Islet precursor cell (in vitro differentiated cells): Measurements from ENCODE around the gene TRPC3.
"Not testable (repeated sequence)": the region's sequence is repeated elsewhere in the genome, so short reads cannot be mapped to it uniquely, and the experiment has no call there.

Source experiments
- DNase-seq: peaks from one replicate; pipeline ENCODE4 v3.0.0-alpha.2; 2018

TRPC3 gene

DNA sequence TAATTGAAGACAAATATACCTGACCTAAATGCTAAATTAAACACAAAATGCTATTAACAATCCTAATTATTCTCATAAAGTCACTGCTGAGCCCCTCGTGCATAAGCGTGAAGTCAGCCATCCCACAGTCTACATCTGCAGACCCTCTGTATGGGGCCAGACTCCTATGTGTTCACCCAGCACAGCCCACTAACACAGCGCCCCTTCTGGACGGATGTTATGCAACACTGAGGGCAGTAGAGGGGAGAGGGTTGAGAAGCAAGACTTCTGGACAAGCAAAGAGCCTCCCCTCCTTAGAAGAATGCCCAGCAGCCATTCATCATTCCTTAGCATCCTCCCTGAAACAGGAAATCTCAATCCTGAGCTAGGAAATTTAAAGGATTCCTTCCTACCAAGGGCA, 7.9 kb downstream of the TRPC3 start:
- DNase-seq = peak; percentile 80

DNA sequence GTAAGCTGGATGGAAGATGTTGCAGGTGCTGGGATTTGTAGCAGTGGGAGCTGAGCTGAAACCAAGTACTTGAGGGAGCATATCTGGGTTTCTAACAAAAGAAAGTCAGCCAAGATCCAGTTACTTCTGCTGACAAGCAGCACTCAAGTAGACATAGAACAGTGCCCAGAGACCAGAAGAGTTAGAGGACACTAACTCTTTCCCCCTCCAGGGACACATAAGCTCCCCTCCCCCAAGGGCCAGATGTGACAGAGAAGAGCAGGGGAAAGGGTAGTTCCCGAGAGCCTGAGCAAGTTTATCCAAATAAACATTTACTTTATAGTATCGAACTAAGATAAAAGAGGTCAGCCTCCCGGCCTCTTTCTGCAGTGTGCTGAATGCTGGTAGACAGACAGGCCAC, 12.2 kb downstream of the TRPC3 start:
- no peak for DNase-seq

DNA sequence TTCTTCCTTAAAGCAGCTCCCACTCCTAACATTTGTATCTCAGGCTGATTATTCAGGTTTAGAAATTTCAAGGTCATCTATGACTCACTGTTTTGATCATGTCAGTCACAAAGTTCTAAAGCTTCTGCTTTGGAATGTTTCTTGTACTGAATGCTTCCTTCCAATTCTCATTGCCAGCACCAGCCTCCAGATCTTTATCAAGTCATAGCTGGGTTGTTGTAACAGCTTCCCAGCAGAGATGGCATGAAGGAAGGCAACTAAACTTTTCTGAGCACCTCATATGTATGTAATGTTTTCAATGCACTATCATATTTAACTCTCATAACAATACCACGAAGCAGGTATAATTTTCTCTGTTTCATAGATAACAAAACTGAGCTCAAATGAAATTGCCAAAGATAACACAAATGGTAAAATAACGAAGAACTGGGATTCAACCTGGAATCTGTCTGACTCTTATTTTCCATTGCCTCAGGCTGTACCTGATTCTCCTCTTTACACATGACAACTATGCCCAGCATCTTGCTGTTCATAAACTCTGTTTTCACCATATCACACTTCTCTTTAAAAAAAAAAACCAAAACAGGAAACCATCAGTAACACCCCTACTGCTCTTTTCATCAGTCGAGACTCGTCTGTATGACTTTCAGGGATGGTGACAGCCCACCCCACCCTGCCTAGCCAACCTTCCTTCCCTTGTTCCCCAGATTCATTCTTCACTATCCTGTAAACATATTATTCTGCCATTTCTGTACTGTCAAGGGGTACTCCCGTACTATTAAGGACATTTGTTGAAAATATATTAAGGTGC, 13.4 kb downstream of the TRPC3 start:
- peak; percentile 57 for DNase-seq

DNA sequence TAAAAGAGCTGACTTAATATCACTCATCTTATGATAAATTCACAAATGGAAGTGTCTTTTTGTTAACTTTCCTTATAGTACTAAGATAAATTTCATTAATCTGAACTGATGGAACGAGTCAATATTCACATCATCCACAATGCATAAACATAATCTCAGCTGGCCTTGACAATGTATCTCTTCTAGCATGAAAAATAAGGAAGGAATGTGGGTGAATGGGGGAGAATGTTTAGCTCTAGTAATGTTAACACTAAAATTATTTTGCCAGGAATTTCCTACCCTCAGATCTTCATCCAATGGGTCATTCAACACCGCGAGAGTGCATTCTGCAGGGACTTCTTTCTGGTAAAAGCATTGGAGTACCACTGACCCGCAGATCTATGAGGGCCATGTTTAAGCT, 15.8 kb downstream of the TRPC3 start:
- DNase-seq = no peak

DNA sequence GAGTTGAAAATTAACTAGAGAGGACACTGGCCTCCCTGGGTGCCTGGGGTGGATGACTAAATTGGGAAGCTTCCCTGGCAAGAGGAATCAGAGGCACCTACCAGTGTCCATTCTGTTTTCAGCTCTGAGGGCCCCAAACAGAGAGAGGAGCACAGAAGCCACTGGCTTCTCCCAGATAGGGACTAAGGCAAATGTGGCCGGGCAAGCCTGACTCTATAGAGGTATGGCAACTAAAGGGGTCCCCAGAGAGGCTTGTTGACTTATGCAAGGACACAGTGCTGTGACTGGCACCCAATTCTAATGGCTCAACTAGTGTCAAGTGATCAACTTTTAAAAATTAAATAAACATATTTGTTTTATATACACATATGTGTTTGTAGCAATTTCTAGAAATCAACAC, 17.2 kb downstream of the TRPC3 start:
- DNase-seq = no peak

DNA sequence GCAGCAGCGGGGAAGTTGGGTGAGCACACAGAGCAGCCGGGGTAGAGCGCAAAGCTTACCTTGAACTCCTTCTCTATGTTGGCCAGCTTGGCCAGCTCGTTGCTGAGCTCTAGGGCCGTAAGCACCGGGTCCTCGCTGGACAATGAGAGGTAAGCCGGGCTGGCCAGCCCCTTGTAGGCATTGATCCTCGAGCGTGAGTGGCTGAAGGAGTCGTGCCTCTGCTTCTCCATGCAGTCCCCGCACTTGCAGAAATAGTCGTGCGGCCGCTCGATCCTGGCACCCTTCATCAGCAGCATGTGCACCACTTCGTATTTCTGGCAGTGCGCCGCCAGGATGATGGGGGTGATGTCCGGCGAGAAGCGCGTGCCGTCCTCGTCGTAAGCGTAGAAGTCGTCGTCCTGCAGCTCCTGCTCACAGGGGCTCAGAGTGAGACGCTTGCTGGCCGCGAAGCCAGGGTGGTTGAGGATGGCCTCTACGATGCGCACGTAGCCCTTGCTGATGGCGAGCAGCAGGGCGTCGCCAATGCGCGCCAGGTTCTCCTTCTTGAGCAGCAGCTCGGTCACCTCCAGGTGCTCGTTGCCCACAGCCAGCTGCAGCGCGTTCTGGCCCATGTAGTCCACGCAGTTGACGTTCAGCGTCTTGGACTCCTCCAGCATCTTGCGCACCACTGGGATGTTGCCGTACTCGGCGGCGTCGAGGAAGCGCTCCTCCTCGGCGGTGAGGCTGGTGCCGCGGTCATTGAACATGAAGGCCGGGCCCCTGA, 19.5 kb downstream of the TRPC3 start:
- no peak for DNase-seq

DNA sequence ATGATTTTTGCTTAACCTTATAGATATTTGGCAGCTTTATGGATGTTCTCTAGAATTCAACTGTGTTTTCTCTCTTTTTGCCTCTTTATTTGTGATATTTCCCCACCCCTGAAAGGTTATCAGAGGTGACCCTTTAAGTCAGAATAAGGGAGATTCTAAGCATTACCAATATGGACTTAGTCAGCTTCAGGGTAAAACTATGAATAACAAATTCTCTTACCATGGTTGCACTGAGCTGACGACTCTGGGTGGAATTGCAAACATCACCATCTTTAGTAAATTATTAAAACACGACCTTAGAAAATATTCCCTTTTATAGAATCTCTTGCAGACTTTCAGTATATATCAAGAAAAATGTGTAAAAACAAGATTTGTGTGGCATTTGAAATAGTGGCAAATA, 21.6 kb downstream of the TRPC3 start:
- DNase-seq = no peak

DNA sequence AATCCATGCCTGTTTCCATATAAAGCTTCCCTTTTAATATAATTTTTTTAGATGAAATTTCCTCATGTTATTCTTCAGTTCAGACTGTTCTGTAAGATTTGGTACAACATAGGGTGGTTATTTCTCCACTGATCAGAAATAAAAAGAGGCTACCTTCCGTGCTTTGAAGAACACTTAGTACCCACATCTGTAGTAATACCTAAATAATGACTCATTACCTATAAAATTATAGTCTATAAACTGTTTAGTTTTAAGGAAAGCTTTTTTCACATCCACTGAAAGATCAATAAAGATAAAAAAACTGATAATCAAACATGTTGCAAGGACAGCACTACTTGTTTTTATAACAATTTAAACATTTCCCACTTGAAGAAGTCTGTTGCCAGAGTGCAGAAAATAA, 23.9 kb downstream of the TRPC3 start:
- no peak for DNase-seq

DNA sequence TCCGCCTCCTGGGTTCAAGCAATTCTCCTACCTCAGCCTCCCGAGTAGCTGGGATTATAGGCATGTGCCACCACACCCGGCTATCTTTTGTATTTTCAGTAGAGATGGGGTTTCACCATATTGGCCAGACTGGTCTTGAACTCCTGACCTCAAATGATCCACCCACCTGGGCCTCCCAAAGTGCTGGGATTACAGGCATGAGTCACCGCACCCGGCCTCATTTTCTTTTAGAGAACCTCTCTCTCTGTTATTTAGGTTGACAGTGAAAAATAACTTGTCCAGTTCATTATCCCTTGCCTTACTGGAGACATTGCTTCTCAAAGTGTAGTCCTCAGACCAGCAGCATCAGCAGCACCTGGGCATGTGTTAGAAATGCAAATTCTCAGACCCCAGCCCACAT, 25.4 kb downstream of the TRPC3 start:
- not testable (repeated sequence) for DNase-seq

DNA sequence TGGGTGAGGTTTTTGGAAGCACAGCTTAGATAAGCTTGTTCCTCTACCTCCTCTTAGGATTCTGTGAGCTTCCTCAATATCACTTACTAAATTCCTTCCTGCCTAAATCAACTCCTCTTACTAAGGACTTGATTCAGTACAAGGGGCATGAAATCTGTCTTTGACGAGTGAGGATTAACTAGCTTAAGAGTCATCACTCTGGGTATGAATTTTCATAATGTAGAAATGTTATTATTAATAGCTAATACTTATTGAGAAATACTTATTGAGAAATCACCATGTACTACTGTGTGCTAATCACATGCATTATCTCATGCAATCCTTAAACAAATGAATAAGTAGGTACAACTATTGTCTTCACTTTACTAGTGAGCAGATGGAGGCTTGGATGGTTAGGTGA, 28.6 kb downstream of the TRPC3 start:
- no peak for DNase-seq

DNA sequence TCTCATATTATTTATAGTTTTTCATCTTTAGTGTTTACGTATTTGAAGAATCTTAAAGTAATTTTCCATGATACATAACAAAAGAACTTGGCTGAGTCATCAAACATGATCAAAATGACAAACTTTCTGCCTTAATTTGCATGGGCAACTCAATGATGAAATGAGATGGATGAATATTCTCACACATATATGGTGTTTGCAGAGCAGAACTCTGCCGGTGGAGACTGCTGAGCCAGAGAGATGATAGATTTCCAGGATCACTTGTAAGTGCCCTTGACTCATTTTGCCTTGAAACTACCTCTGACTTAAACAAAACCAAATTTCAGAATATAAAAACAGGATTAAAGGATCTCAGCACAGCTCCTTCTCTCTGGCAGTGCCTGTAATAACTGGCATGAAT, 38.2 kb downstream of the TRPC3 start:
- no peak for DNase-seq

DNA sequence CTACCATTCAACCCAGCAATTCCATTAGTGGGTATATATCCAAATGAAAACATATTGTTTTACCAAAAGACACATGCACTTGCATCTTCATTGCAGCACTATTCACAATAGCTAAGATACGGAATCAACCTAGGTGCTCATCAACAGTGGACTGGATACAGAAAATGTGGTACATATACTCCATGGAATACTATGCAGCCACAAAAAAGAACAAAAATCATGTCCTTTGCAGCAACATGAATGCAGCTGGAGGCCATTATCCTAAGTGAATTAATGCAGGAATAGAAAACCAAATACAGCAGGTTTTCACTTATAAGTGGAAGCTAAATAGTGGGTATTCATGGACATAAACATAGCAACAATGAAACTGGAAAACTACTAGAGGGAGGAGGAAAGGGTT, 43.5 kb downstream of the TRPC3 start:
- DNase-seq = no peak

DNA sequence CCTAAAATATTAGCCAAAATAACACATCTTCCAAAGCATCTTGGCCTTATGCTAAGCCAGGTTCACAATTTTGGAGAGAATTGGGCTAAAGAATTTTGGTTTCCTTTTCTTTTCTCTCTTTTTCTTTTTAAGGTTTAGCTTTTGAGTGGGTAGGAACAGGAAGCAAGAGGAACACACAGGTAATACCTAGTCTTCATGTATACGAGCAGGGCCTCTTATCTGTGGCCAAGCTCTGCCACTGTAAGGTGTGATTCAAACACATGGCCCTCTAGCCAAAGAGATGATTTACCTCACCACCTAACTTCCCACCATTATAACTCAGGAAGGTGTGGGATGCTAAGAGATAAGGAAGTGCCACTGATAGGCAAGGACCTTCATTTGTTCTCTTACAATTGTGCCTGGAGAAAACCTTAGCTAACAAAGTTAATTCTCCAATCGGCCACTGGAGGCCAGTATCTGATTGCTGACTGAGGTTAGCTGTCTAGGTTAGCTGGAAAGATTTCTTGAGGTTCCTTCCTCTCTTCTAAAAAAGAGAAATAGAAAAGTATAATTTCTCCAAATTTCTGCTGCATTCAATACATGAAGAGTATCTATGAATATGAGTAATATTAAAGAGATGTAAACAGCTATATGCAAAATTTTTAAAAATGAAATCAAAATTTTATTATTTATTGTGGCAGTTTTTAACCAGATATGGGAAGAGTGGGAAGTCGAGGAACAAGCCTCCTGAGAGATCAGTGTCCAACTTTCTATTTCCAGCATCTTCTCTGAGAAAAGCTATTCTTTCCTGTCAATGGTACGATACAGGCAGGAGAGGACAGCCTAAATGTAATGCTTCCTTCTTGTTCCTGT, 51.5 kb downstream of the TRPC3 start:
- peak; percentile 70 for DNase-seq

DNA sequence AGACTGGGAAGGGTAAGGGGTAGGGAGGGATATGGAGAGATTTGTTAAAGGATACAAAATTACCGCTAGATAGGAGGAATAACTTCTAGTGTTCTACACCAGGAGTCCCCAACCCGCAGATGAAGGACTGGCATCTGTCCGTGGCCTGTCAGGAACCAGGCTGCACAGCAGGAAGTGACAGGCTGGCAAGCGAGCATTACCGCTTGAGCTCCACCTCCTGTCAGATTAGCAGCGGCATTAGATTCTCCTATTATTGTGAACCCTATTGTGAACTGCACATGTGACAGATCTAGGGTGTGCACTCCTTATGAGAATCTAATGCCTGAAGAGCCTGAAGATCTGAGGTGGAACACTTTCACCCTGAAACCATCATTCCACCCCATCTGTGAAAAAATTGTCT, 53.7 kb downstream of the TRPC3 start:
- DNase-seq = no peak

DNA sequence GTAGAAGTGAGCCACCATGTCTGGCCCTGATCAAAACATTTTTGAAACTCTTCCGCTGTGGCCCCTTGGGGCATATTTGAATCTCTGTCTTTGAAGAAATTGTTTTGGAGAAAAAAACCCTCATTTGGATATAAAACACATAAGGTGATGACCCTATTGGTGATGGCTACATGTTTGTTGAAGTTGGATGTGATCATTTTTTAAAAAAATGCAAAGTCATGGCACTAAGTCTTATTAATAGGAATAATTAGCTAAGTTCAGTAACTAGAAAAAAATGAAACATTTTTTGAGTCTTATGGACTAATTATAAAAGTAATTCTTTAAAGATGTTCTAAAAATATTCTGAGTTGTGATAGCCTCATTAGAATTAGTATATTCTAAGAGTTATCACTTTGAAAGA, 63.7 kb downstream of the TRPC3 start:
- no peak for DNase-seq

DNA sequence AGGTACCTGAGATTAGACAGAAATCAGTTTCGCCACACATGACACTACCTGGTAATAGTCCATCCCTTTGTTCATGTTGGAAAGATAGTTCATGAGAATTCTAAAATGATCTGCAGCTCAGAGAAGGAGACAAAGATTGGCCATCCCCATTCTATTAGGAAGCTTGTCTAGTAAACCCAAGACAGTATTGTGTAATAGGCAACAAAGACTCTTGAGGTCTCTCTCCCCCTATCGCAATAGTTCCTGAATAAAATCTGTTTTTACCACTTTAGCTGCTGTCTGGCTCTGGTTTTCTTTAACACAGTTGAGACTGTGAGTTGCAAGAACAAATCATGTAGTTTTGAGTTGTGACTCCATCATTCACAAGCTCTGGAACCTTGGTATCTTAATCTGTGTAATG, 66.7 kb downstream of the TRPC3 start:
- DNase-seq = no peak

DNA sequence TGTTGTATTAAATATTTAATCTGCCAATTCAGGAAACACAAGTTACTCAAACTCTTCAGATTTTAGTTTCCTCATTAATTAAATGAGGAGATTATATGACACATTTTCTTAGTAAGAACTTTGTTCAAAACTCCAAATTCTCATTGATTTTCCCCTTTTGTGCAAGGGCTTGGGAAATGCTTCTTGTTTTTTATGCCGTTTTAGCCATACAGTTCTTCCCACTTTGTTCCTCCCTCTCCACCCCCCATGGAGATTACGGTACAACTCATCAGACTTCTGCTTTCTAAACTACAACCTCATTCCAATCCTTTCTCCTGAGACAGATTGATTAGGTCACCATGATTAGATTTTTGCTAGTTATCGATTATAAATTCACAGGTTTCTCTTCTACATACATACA, 70.7 kb downstream of the TRPC3 start:
- no peak for DNase-seq

DNA sequence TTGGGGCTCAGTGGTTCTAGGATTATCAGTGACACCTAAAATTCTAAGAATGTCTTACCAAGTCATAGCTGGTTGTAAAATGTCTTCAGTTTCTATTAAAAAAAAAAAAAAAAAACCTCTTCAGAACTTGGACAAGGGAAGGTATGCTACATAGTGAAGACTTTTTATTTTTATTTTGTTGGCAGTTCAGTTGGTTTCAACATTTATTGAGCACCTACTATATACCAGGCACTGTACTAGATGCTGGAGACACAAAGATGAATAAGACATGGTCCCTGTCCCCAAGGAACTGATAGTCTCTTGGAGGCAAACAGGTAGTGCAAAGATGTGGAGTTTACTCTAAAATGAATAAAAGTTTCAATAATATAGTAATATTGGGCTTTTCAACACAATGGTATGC, 72.7 kb downstream of the TRPC3 start:
- DNase-seq = no peak

DNA sequence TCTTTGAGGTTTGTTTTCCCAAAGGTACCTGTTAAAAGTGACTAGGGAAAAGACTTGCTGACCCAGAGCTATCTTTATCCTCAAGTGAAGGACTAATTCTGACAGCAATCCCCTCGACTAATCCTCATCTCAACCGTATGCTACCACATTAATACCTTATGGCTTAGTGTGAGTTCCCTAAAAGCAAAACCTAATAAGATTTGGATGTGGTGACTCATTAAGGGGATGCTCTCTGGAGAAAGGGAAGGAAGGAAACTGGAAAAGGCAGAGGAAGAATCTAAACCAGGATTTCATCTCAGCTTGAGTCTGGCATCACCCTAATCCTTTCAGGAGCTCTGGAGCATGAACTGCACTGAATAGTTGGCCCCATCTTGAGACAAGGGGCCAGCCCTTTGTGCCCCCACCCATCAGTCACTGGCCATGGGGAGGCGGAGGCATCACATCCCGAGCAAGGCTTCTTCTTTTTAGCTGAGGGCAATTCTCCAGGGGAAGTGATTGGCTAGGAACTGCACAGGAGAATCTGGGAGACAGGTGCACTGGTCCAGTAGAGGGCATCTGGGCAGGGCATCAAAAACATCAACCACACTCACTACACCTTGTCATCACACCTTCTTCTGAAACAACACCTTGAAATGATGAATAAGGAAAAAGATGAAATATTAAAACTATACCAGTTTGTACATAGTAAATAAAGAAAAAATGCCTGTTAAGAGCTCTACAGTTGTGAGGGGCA, 74.7 kb downstream of the TRPC3 start:
- no peak for DNase-seq

DNA sequence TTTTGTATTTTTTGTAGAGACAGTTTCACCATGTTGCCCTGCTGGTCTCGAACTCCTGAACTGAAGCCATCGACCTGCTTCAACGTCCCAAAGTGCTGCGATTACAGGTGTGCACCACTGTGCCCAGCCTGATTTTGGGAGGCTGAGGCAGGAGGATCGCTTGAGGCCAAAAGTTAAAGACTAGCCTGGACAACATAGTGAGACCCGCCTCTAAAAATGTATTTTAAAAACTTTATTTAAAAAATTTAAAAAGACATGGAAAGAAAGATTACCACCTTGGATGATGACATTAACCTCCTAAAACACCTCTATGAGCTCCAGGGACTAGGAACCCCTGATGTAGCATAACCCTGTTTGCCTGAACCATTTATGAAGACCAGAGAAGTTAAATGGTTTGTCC, 75.8 kb downstream of the TRPC3 start:
- DNase-seq = no peak

DNA sequence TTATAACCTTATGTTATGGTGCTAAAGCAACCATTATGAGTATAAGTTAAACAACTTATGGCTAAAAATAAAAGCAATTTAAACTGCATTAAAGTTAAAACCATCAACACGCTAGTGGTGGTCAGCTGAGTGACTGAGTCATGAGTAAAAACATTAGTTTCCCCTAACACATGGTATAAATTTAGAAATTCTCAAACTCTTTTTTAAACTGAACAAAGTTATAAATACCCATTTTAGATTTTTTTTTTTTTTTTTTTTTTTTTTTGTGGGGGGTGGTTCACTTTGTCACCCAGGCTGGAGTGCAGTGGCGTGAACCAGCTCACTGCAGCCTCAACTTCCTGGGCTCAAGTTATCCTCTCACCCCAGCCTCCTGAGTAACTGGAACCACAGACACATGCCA, 76.2 kb downstream of the TRPC3 start:
- DNase-seq = no peak

DNA sequence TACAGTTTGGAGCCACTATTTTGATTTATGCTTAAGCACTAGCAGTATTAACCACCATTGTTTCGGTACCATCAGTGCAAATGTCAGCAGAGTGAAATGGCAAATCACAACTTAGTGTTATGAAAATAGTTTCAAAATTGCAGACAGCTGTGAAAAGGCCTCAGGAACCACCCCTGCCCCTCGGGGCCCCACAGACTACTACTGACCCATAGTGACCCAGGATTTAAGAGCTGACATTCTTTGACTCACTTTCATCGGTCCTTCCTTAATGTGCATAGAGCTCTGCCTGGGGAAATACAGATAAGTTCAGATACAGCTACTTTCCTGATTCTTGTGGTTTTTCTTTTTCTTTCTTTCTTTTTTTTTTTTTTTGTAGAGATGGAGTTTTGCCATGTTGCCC, 78.3 kb downstream of the TRPC3 start:
- DNase-seq = no peak
